AG04450 (cell line): ENCODE measurements around the gene FAM124B. TPM values are rescaled to one million over a fixed set of nuclear protein-coding genes. Genes with fewer than 3 reads are reported as not detected.

Experiments used
- CTCF ChIA-PET: fragments of 300-600, 350-600 bp; formaldehyde crosslinking; extraction: SDS; loops from one replicate; lab custom pipeline; 2022; ENCODE audit warnings: antibody characterized with exemption, inconsistent platforms; lab: Charles Lee
- POLR2A ChIA-PET: fragments of 350-600 bp; formaldehyde crosslinking; extraction: SDS; loops from one replicate; lab custom pipeline; 2021; ENCODE audit warnings: antibody characterized with exemption, inconsistent platforms; lab: Yijun Ruan, JAX
- DNase-seq: peaks from one replicate; pipeline ENCODE4 v3.0.0-alpha.2; 2011; ENCODE audit warnings: low read depth, low spot score
- H3K27ac ChIP-seq: one replicate; pipeline ENCODE4 v1.5.1; 2012; ENCODE audit warnings: low read depth, low read length, control low read depth
- H3K27me3 ChIP-seq: one replicate; pipeline ENCODE4 v1.6.0; 2012; ENCODE audit warnings: low read length; ENCODE audit not compliant: control insufficient read depth, insufficient read depth
- H3K4me3 ChIP-seq: 2 replicates; pipeline ENCODE4 v1.5.1; 2011; ENCODE audit warnings: mild to moderate bottlenecking, low read depth, low read length, control low read depth
- H3K9me3 ChIP-seq: 2 replicates; pipeline ENCODE4 v1.5.1; 2012; ENCODE audit warnings: low read length; ENCODE audit not compliant: control insufficient read depth, insufficient read depth
- CTCF ChIP-seq: IDR thresholded peaks from 2 replicates; pipeline ENCODE4 v1.5.1; 2011; ENCODE audit warnings: low read depth, low read length, control low read depth, inconsistent platforms
- polyA plus RNA-seq: library from polyadenylated mRNA; depleted of rRNA; stranded (reverse); fragments of >200 nt; gene quantifications from 2 replicates; pipeline ENCODE4 v1.2.3, GENCODE V29; 2011

Gene FAM124B
- polyA plus RNA-seq, 1 experiment, result not detected

GRCh38 chr2:224408676-224409075, 6.8 kb upstream of the FAM124B start:
- DNase-seq, result no peak
- Histone ChIP-seq H3K27me3 (no peaks in the 10 kb centered on the region), H3K9me3 (no peaks in the 10 kb centered on the region; the same call in 1 of the 2 replicates), H3K27ac (no peak overlapping the region), H3K4me3 (no peak overlapping the region)
- no peak for TF ChIP-seq CTCF
- POLR2A ChIA-PET, result no interaction called here
- CTCF ChIA-PET, result no interaction called here

- TF ChIP-seq CTCF, result no peak
- no peak for DNase-seq
- ChIA-PET POLR2A (interaction anchor here (0.7 kb wide), 1 partner anchor 15 kb away, joined by 7 read pairs; no protein-coding TSS in a partner anchor), CTCF (no interaction called here)
- Histone ChIP-seq H3K9me3 (no peaks in the 10 kb centered on the region; the same call in 1 of the 2 replicates), H3K27ac (no peak overlapping the region), H3K4me3 (no peak overlapping the region), H3K27me3 (no peaks in the 10 kb centered on the region)
Measured at GRCh38 chr2:224407241-224407701, 5.4 kb upstream of the FAM124B start.

- Histone ChIP-seq H3K27me3 (no peaks in the 10 kb centered on the region), H3K4me3 (no peak overlapping the region), H3K9me3 (no peaks in the 10 kb centered on the region; the same call in 1 of the 2 replicates), H3K27ac (no peak overlapping the region)
- POLR2A ChIA-PET, result no interaction called here
- CTCF ChIA-PET, result no interaction called here
- no peak for TF ChIP-seq CTCF
- no peak for DNase-seq
Measured at GRCh38 chr2:224405841-224406370, 4.0 kb upstream of the FAM124B start.

- POLR2A ChIA-PET, result no interaction called here
- DNase-seq, result no peak
- TF ChIP-seq CTCF, result no peak
- CTCF ChIA-PET, result no interaction called here
- H3K9me3 ChIP-seq, result no peaks in the 10 kb centered on the region; the same call in 1 of the 2 replicates
- H3K27me3 ChIP-seq, result no peaks in the 10 kb centered on the region
- H3K27ac ChIP-seq, result no peak overlapping the region
- no peak overlapping the region for H3K4me3 ChIP-seq
Measured at GRCh38 chr2:224405412-224405811, 3.5 kb upstream of the FAM124B start.

GRCh38 chr2:224404796-224405195, 2.9 kb upstream of the FAM124B start:
- DNase-seq, result no peak
- Histone ChIP-seq H3K4me3 (no peak overlapping the region), H3K27ac (no peak overlapping the region), H3K9me3 (no peaks in the 10 kb centered on the region; the same call in 1 of the 2 replicates), H3K27me3 (no peaks in the 10 kb centered on the region)
- ChIA-PET POLR2A (no interaction called here), CTCF (no interaction called here)
- TF ChIP-seq CTCF, result no peak
